NCI-H2029 treated with DMSO at 0.1 percent for 48 hours (cell line): Measurements from ENCODE around the gene ATP5F1C.

Experiments used
- DNase-seq: peaks from one replicate; lab custom pipeline; 2025; lab: John Stamatoyannopoulos, UW

The ATP5F1C gene

DNA sequence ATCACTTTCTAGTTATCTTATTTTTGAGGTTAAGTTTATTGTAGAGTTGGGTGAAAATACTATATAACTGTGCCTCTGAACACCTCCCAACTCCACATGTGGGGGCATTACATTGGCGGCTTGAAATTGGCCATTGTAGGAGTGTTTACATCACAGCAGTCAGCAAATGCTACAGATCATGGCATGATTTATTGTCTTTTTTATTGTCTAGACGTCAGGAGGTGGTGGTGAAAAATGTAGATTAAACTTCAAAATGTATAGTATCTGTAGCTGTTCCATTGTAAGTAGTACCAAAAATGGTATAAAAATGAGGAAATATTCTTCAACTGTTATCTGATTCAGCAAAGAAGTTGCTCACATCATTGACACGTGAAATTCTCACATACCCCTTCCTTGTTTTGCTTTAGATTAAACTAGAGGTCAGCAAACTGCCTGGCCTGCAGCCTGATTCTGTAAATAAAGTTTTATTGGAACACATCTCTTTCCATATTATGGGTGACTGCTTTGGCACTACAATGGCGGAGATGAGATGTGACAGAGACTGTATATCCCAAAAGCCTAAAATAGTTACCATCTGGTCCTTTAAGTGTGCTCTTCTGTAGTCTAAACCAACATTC, 65.4 kb downstream of the ATP5F1C start:
- DNase-seq, result no peak

DNA sequence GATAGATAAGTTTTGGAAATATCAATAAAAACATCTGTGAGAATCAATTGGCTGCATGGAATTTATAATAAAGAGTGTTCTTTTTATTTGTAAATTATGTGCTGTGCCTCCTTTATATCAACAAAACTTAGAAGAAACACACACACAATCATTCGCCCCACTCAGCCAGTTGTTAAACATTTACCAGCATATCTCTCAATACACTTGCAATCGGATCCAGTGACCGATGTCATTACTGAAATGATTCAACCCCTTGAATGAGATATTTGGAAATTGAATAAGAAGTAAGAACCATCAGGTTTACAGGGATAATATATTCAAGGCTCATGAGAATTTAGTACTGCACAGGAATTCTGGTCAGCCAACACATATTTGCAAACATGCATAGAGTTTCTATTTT, 65.9 kb downstream of the ATP5F1C start:
- no peak for DNase-seq

DNA sequence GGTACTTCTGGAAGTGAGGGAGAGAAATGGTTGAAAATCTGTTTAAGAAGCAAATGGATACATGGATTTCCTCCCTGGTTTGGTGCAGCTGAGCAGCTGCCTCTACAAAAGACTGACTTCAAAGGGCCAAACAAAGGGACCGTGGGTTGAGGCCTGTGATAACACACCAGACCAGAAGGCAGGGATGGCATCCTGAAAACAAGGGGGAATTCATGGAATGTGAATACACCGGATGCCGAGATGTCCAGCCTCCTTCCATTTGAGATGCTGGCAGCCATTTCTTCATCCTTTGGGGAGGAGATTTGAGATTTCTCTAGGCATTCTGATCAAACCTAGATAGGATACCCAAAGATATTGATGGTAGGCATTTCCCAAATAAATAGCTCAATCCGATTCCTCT, 67.2 kb downstream of the ATP5F1C start:
- no peak for DNase-seq

DNA sequence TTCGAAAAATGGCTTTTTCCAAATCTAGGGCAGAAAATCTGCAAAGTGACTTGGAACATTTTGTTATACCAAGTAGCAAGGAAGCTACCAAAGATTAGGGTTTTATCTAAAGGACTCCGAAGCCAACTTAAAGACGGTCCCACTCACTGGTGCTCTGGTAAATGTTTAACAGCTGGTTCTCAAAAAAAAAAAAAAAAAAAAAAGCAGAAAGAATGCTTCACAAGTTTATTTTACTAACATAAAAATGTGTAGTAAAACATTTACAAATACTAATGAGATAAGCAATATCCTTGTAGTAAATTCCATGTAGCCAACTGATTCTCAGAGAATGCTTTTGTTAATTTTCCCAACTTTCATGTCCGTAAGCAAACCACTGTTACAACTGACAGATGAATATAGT, 68.7 kb downstream of the ATP5F1C start:
- DNase-seq, result no peak

DNA sequence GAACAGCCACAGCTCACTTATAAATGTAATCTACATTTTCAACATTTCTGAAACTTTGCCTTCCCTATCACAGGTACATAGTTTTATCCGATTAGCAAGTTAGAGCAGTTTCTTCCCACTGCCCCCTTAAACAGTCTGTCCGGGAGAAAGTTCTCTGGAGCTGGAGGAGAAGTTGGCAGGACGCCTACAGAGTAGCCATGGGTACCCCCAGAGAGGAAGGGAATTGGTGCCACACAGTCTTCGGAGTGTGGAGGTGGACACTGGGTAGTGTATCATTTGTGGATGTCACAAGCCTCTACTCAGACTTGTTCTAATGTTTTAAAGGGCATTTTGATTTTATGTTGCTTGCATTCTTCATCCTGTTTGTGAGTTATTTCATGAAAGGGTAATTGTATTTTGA, 69.3 kb downstream of the ATP5F1C start:
- no peak for DNase-seq
